Ramos (cell line): ENCODE measurements around the gene TEX53.

Experiments
- in situ Hi-C: fragments of 300-500 bp; cut with MboI; formaldehyde crosslinking; loops from one replicate; pipeline ENCODE4 v1.14.3; 2022; ENCODE audit warnings: low sequenced_read_pairs; ENCODE audit not compliant: unreplicated experiment

Gene TEX53

DNA sequence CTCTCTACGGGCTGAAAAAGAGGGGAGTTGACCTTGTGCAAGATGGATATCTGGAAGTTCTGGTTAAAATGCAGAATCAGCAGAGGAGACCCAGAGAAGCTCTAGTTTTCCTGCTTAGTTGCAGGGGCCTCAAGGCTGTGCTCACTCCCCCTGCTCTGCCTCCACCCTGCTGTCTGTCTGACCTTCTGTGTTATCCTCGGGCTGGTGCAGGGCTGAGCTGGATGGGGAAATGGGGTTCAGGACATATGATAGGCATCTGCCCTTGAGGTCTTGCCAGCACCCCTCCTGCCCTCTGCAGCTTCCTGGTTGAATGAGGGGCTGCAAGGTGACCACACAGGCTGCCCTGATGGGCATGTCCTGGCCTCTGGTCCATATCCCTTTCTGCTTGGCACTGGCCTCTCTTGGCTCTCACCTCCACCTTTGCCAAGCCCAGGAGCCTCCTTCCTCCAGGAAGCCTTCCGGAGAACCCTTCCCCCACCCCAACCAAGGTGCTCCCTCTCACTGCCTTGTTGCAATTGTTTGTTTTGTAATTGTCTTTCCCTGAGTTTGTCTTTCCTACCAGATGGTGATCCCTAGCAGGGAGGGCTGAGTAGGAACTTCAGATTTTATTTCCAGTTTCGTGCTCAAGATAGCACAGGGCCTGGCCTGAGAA is 45.2 kb downstream of the TEX53 start:
- in situ Hi-C loops, result no loop called here

GRCh38 chr9:114611516-114612271 is 45.9 kb downstream of the TEX53 start:
- in situ Hi-C loops, result no loop called here

- in situ Hi-C loops, result no loop called here
Observed at GRCh38 chr9:114608525-114608796, 49.1 kb downstream of the TEX53 start.

GRCh38 chr9:114607671-114608524 is 49.7 kb downstream of the TEX53 start:
- in situ Hi-C loops, result no loop called here

GRCh38 chr9:114606597-114607207 is 50.9 kb downstream of the TEX53 start:
- in situ Hi-C loops, result no loop called here
